HepG2 (cell line): ENCODE data around the gene RCCD1. TPM values are rescaled to one million over a fixed set of nuclear protein-coding genes. Genes with fewer than 3 reads are reported as not detected.

Experiments
- CCDC6 ChIP-seq: sonication (generic); formaldehyde crosslinking; IDR thresholded peaks from 2 replicates; pipeline ENCODE4 v1.8.1; 2022; ENCODE audit warnings: mild to moderate bottlenecking, missing genetic modification reagents, moderate library complexity
- CEBPB ChIP-seq: IDR thresholded peaks from 2 replicates; pipeline ENCODE4 v1.6.1; 2011; ENCODE audit warnings: low read depth, low read length, improper control_type of control experiment, borderline replicate concordance
- FOXC1 ChIP-seq: sonication (generic); formaldehyde crosslinking; IDR thresholded peaks from 2 replicates; pipeline ENCODE4 v1.8.0; 2022; ENCODE audit warnings: mild to moderate bottlenecking, missing genetic modification reagents, borderline replicate concordance
- HOXA5 ChIP-seq: sonication (generic); formaldehyde crosslinking; IDR thresholded peaks from 2 replicates; pipeline ENCODE4 v1.4.0; 2020; ENCODE audit warnings: missing genetic modification reagents
- ISL2 ChIP-seq: sonication (generic); formaldehyde crosslinking; IDR thresholded peaks from 2 replicates; pipeline ENCODE4 v1.5.0; 2020; ENCODE audit warnings: missing genetic modification reagents
- ISX ChIP-seq: sonication (generic); formaldehyde crosslinking; conservative IDR thresholded peaks from 2 replicates; pipeline ENCODE4 v1.5.0; 2020; ENCODE audit warnings: missing genetic modification reagents
- JARID2 ChIP-seq: sonication (generic); formaldehyde crosslinking; IDR thresholded peaks from 2 replicates; pipeline ENCODE4 v1.8.1; 2023; ENCODE audit warnings: missing genetic modification reagents, inconsistent platforms; ENCODE audit not compliant: insufficient replicate concordance
- KAT7 ChIP-seq: IDR thresholded peaks from 2 replicates; pipeline ENCODE4 v1.6.1; 2018; ENCODE audit warnings: borderline replicate concordance, missing compliant biosample characterization
- KDM6A ChIP-seq: IDR thresholded peaks from 2 replicates; pipeline ENCODE4 v1.6.1; 2016; ENCODE audit warnings: low read depth
- PCBP1 ChIP-seq: fragments of 200-400 bp; formaldehyde crosslinking; IDR thresholded peaks from 2 replicates; pipeline ENCODE4 v1.6.1; 2017; ENCODE audit warnings: mild to moderate bottlenecking, low read depth, low read length, borderline replicate concordance
- PCBP2 ChIP-seq: fragments of 200-400 bp; formaldehyde crosslinking; optimal IDR thresholded peaks from 2 replicates; pipeline ENCODE3; 2018; ENCODE audit warnings: low read length, low read depth; ENCODE audit not compliant: poor library complexity, severe bottlenecking
- POLR2AphosphoS2 ChIP-seq: IDR thresholded peaks from 2 replicates; pipeline ENCODE4 v1.6.1; 2011; ENCODE audit warnings: low read depth, low read length, improper control_type of control experiment
- POLR2AphosphoS5 ChIP-seq: IDR thresholded peaks from 2 replicates; pipeline ENCODE4 v1.6.1; 2012; ENCODE audit warnings: low read depth, low read length
- RAD21 ChIP-seq: fragments of 450-650 bp; formaldehyde crosslinking; IDR thresholded peaks from 2 replicates; pipeline ENCODE4 v1.5.0; 2020; ENCODE audit warnings: mild to moderate bottlenecking
- RELA ChIP-seq: sonication (generic); formaldehyde crosslinking; IDR thresholded peaks from 2 replicates; pipeline ENCODE4 v1.4.0; 2020; ENCODE audit warnings: missing genetic modification reagents
- RFXANK ChIP-seq: IDR thresholded peaks from 2 replicates; pipeline ENCODE4 v1.6.1; 2016
- SNAPC2 ChIP-seq: sonication (generic); formaldehyde crosslinking; IDR thresholded peaks from 2 replicates; pipeline ENCODE4 v1.8.1; 2022; ENCODE audit warnings: mild to moderate bottlenecking, missing genetic modification reagents
- SRF ChIP-seq: IDR thresholded peaks from 2 replicates; pipeline ENCODE4 v1.6.1; 2011; ENCODE audit warnings: mild to moderate bottlenecking, low read depth, low read length, moderate library complexity
- ZFP90 ChIP-seq: sonication (generic); formaldehyde crosslinking; IDR thresholded peaks from 2 replicates; pipeline ENCODE4 v1.8.0; 2022; ENCODE audit warnings: missing genetic modification reagents, mild to moderate bottlenecking, inconsistent platforms, borderline replicate concordance
- ZKSCAN1 ChIP-seq: fragments of 150-350 bp; IDR thresholded peaks from 2 replicates; pipeline ENCODE4 v1.6.1; 2014; ENCODE audit warnings: low read length
- ZNF256 ChIP-seq: sonication (generic); formaldehyde crosslinking; conservative IDR thresholded peaks from 2 replicates; pipeline ENCODE4 v1.4.0; 2020; ENCODE audit warnings: missing genetic modification reagents
- ZNF33B ChIP-seq: sonication (generic); formaldehyde crosslinking; IDR thresholded peaks from 2 replicates; pipeline ENCODE4 v1.5.1; 2020; ENCODE audit warnings: mild to moderate bottlenecking, missing genetic modification reagents
- ZNF44 ChIP-seq: sonication (generic); formaldehyde crosslinking; IDR thresholded peaks from 2 replicates; pipeline ENCODE4 v1.5.1; 2020; ENCODE audit warnings: mild to moderate bottlenecking, missing genetic modification reagents
- ZNF567 ChIP-seq: sonication (generic); formaldehyde crosslinking; IDR thresholded peaks from 2 replicates; pipeline ENCODE4 v1.8.1; 2023; ENCODE audit warnings: mild to moderate bottlenecking, missing genetic modification reagents, borderline replicate concordance
- ZNF629 ChIP-seq: sonication (generic); formaldehyde crosslinking; conservative IDR thresholded peaks from 2 replicates; pipeline ENCODE4 v1.5.0; 2020; ENCODE audit warnings: missing genetic modification reagents
- ZNF660 ChIP-seq: sonication (generic); formaldehyde crosslinking; IDR thresholded peaks from 2 replicates; pipeline ENCODE4 v1.5.1; 2020; ENCODE audit warnings: mild to moderate bottlenecking, low read depth, missing genetic modification reagents, borderline replicate concordance
- ZSCAN20 ChIP-seq: sonication (generic); formaldehyde crosslinking; IDR thresholded peaks from 2 replicates; pipeline ENCODE4 v1.4.0; 2020; ENCODE audit warnings: missing genetic modification reagents, mild to moderate bottlenecking, borderline replicate concordance
- ZSCAN29 ChIP-seq: sonication (generic); formaldehyde crosslinking; conservative IDR thresholded peaks from 2 replicates; pipeline ENCODE4 v1.4.0; 2020; ENCODE audit warnings: mild to moderate bottlenecking, missing genetic modification reagents
- polyA plus RNA-seq, 8 experiments: library from polyadenylated mRNA; depleted of rRNA in 3 of 8; stranded (reverse) in 7 of 8; unstranded in 1 of 8; fragments of >200 nt; fragmentation: Illumina TruSeq in 4 of 8; extraction: Trizol in 4 of 8; gene quantifications; 2 replicates each; pipeline versions ENCODE4 v1.2.1 to v1.2.3, GENCODE V29; 2011 to 2016; ENCODE audit warnings: low read depth in 4 of 8, missing spikeins in 1 of 8, mixed read lengths in 1 of 8; ENCODE audit not compliant: insufficient read depth in 1 of 8
- total RNA-seq, 5 experiments: library from RNA; depleted of rRNA; stranded (reverse); fragments of >200 nt; fragmentation: Illumina TruSeq; extraction: Trizol; gene quantifications; 2 replicates each; pipeline ENCODE4 v1.2.3, GENCODE V29; 2016; ENCODE audit warnings: low read depth in 1 of 5
- TF ChIP-seq, protein P1 (sequence below): sonication (generic); formaldehyde crosslinking; IDR thresholded peaks from 2 replicates; pipeline ENCODE4 v1.4.0; 2020; ENCODE audit warnings: missing genetic modification reagents
- TF ChIP-seq, protein P2 (sequence below): sonication (generic); formaldehyde crosslinking; IDR thresholded peaks from 2 replicates; pipeline ENCODE4 v1.5.0; 2020; ENCODE audit warnings: missing genetic modification reagents

Gene RCCD1
- total and polyA plus RNA-seq, 2 of the 13 experiments (the other 11 are each of a cell fraction or from before 2014, with no cell fraction given), result 14.1 to 15.1 TPM

GRCh38 chr15:90994417-90995311, 40.0 kb downstream of the RCCD1 start, which contains the start of gene PRC1 (continued):
- TF ChIP-seq ZNF629 (peak; percentile 44; the same call in 1 of the 2 replicates), ZNF44 (CRISPR knock-in tag) (peak; percentile 49; the same call in 1 of the 2 replicates), RFXANK (no peak), ZNF660 (no peak), SNAPC2 (CRISPR knock-in tag) (peak; percentile 83), FOXC1 (CRISPR knock-in tag) (0 out of 2 replicates have a peak, but pooled peaks have one; percentile 50), ZNF33B (peak; percentile 69; the same call in 1 of the 2 replicates), POLR2AphosphoS5 (peak; percentile 65), HOXA5 (CRISPR knock-in tag) (0 out of 2 replicates have a peak, but pooled peaks have one; percentile 57), ISX (CRISPR knock-in tag) (no peak), KDM6A (CRISPR knock-in tag) (no peak), RAD21 (no peak), PCBP1 (no peak), POLR2AphosphoS2 (no peak), SRF (peak; percentile 37; the same call in 1 of the 2 replicates), ZFP90 (0 out of 2 replicates have a peak, but pooled peaks have one; percentile 48), ZNF567 (CRISPR knock-in tag) (no peak; the same call in 1 of the 2 replicates), ZSCAN20 (CRISPR knock-in tag) (no peak), CCDC6 (CRISPR knock-in tag) (peak; percentile 95; the same call in 1 of the 2 replicates), JARID2 (no peak), KAT7 (CRISPR knock-in tag) (peak; percentile 67; the same call in 1 of the 2 replicates), ZSCAN29 (peak; percentile 78), RELA (CRISPR knock-in tag) (peak; percentile 28; the same call in 1 of the 2 replicates), ZKSCAN1 (no peak), PCBP2 (no peak), ZNF256 (CRISPR knock-in tag) (0 out of 2 replicates have a peak, but pooled peaks have one; percentile 42), ISL2 (peak; percentile 63; the same call in 1 of the 2 replicates), CEBPB (peak; percentile 77; the same call in 1 of the 2 replicates)
- TF ChIP-seq, protein P1, sequence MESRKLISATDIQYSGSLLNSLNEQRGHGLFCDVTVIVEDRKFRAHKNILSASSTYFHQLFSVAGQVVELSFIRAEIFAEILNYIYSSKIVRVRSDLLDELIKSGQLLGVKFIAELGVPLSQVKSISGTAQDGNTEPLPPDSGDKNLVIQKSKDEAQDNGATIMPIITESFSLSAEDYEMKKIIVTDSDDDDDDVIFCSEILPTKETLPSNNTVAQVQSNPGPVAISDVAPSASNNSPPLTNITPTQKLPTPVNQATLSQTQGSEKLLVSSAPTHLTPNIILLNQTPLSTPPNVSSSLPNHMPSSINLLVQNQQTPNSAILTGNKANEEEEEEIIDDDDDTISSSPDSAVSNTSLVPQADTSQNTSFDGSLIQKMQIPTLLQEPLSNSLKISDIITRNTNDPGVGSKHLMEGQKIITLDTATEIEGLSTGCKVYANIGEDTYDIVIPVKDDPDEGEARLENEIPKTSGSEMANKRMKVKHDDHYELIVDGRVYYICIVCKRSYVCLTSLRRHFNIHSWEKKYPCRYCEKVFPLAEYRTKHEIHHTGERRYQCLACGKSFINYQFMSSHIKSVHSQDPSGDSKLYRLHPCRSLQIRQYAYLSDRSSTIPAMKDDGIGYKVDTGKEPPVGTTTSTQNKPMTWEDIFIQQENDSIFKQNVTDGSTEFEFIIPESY (CRISPR knock-in tag), result no peak
- TF ChIP-seq, protein P2, sequence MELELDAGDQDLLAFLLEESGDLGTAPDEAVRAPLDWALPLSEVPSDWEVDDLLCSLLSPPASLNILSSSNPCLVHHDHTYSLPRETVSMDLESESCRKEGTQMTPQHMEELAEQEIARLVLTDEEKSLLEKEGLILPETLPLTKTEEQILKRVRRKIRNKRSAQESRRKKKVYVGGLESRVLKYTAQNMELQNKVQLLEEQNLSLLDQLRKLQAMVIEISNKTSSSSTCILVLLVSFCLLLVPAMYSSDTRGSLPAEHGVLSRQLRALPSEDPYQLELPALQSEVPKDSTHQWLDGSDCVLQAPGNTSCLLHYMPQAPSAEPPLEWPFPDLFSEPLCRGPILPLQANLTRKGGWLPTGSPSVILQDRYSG (CRISPR knock-in tag), result no peak
